ENCODE measurements around the gene SRSF3.

DNA sequence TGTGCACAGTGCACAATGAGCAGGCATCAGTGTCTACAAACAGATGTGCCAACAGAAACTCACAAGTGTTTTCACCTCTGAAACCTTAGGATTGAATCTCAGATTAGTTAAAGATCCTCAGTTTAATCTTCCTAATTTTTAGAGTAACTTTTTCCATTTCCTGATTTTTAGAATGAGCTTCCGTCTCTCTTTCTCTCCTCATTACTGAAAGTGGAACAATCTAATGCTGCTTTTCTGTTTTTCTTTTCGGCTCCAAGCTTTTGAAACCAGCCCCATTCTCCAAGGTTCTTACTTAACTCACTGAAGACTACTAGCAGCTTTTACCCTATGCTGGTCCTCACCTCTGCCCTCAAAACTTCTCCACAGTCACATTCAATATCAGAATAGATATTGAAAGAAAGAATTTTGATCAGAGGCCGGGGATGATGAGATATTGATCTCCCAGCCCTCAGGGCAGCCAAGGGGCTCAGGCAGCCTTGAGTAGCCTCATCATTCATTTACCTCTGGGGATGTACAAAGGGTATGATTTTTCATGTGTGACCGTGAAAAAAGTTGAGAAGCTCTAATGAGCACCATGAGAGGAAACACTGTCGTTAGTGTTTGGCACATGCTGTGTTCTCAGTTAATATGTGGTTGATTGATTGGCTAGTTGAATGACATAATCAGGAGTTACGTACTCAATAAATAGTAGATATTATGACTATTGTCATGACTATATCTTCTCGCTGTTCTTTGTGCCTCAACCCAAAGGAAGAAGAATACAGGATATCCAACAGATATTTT, 35.0 kb upstream of the SRSF3 start:
- TF ChIP-seq EZH2 (IDR thresholded peaks at IDR 0.05; ENCODE audit: borderline replicate concordance) (no peak), EZH2phosphoT487 (IDR thresholded peaks at IDR 0.05; ENCODE audit: low read depth, severe bottlenecking, unreplicated experiment) (no peak)
- TF ChIP-seq, protein P1, sequence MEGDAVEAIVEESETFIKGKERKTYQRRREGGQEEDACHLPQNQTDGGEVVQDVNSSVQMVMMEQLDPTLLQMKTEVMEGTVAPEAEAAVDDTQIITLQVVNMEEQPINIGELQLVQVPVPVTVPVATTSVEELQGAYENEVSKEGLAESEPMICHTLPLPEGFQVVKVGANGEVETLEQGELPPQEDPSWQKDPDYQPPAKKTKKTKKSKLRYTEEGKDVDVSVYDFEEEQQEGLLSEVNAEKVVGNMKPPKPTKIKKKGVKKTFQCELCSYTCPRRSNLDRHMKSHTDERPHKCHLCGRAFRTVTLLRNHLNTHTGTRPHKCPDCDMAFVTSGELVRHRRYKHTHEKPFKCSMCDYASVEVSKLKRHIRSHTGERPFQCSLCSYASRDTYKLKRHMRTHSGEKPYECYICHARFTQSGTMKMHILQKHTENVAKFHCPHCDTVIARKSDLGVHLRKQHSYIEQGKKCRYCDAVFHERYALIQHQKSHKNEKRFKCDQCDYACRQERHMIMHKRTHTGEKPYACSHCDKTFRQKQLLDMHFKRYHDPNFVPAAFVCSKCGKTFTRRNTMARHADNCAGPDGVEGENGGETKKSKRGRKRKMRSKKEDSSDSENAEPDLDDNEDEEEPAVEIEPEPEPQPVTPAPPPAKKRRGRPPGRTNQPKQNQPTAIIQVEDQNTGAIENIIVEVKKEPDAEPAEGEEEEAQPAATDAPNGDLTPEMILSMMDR (IDR thresholded peaks at IDR 0.05; ENCODE audit: poor library complexity), result no peak

Measured in hepatocyte (in vitro differentiated cells).